ENCODE measurements around the gene MACROD2. TPM values are rescaled to one million over a fixed set of nuclear protein-coding genes. Genes with fewer than 3 reads are reported as not detected.
A peak's percentile ranks its signal among the peaks of the same experiment; 100 is the strongest.

Gene MACROD2
- total RNA-seq, 1 donor from 2014 or later = 0.23 TPM

DNA sequence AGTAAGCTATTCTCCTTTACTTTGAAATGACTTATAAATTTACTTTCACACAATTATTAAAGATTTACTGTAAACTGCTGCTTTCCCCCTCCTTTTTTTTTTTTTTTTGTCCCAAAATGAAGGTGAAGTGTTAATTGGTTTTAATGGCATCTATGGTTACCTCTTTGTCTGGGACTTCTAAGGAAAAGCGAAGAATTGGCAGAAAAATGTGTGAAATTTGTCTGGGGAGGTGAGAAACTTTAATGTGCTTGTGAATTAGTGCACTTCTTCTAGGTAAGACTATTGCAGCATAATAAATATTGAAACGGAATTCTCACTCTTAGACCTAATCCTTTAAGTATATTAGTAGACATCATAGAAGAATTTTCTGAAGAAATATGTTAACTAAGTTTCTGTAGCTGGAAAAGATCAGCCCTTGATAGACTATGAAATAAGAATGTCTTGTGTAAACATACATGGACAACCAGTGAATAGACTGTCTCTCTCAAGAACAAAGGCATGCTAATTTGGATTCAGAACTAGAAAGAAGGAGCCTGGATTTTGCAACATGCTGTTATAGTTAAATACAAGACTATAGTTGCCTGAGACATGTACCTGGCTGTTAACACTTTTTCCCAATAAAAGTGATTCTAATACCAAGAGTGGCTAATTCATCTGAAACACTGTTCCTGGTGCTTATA lies 318.2 kb downstream of the MACROD2 start:
- no peak overlapping the region for H3K4me3 ChIP-seq (ENCODE audit: low read depth, low read length)
- TF ChIP-seq, protein P1, sequence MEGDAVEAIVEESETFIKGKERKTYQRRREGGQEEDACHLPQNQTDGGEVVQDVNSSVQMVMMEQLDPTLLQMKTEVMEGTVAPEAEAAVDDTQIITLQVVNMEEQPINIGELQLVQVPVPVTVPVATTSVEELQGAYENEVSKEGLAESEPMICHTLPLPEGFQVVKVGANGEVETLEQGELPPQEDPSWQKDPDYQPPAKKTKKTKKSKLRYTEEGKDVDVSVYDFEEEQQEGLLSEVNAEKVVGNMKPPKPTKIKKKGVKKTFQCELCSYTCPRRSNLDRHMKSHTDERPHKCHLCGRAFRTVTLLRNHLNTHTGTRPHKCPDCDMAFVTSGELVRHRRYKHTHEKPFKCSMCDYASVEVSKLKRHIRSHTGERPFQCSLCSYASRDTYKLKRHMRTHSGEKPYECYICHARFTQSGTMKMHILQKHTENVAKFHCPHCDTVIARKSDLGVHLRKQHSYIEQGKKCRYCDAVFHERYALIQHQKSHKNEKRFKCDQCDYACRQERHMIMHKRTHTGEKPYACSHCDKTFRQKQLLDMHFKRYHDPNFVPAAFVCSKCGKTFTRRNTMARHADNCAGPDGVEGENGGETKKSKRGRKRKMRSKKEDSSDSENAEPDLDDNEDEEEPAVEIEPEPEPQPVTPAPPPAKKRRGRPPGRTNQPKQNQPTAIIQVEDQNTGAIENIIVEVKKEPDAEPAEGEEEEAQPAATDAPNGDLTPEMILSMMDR (conservative IDR thresholded peaks at IDR 0.05; ENCODE audit: low read depth, low read length) = no peak
- DNase-seq (ENCODE audit: low read depth) = no peak

DNA sequence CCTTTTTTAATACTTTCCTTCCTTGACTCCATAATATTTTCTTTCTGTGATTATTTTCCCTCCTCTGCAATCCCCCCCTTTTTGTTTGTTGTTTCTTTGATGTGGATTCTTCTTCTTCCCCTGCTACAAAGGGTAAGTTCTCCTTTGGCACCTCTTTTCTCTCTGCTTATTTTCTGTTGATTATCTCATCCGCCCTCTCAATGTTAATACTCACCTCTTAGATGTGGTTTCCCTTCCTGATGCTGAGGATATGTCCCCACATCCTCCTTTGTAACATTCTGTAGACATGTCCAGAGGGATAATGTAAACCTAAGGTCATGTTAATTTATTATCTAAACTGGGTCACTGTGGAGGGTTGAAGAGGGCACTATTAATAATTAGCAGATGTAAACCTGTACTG lies 324.4 kb downstream of the MACROD2 start:
- no peak for DNase-seq (ENCODE audit: low read depth)
- TF ChIP-seq, protein P1 (conservative IDR thresholded peaks at IDR 0.05; ENCODE audit: low read depth, low read length) = no peak
- no peak overlapping the region for H3K4me3 ChIP-seq (ENCODE audit: low read depth, low read length)

DNA sequence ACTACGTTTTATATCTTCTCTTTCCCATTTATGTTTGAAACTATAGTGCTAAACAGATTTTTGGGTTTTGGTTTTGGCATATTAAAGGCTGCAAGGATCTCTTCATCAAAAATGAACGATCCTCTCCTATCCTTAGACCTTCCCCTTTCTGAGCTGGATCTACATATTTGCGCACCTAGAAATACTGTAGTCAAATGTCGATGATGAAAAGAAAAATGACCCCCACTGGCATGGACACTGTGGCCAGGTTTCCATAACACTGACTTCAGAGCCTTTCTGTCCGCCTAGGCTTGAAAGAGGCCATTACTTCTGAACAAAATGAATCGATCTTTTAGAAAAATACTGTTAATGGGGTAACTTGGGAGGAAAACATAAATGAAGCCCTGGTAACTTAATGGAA lies 336.3 kb downstream of the MACROD2 start:
- TF ChIP-seq, protein P1 (conservative IDR thresholded peaks at IDR 0.05; ENCODE audit: low read depth, low read length) = no peak
- DNase-seq (ENCODE audit: low read depth) = no peak
- H3K4me3 ChIP-seq (ENCODE audit: low read depth, low read length) = peak overlapping the region; percentile 46

DNA sequence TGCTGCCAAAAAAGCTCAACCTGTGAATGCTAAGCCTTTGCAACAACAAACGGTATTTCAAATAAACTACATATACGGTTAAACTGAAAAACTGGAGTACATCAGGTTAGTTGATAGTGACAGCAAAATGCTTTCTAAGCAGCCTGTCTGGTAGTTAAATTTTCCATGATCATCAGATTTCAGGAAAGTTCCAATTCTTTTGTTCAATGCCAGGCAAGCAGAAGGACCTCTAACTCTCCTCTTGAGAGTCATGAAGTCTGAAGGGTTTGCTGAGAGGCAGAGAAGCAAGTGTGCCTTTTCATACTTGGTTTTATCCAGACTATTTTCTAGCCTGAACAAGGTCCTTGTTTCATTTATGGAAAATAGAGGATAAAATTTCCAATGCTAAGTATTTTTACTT lies 337.6 kb downstream of the MACROD2 start:
- H3K4me3 ChIP-seq (ENCODE audit: low read depth, low read length) = peak overlapping the region; percentile 86
- no peak for DNase-seq (ENCODE audit: low read depth)

DNA sequence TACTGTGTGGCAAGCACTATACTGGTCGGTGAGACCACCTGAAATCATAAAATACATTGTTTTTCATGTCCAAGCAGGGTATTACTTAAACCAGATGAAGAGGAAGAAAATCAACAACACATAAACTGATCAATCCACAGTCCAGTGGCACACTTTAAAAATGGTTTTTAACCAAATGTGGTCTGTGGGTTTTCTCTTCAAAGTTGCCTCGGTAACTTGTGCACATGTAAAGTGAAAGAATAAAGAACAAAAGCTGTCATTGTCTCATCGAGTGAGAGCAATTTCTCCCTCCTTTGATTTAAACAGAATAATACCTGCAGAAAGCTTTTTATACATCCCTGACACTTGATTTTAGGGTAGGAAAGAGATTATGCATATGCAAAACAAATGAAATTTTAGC lies 338.4 kb downstream of the MACROD2 start:
- TF ChIP-seq, protein P1 (conservative IDR thresholded peaks at IDR 0.05; ENCODE audit: low read depth, low read length) = no peak
- no peak for DNase-seq (ENCODE audit: low read depth)
- peak overlapping the region; percentile 86 for H3K4me3 ChIP-seq (ENCODE audit: low read depth, low read length)

More for the DNA sequence above, 337.6 kb downstream of the MACROD2 start:
- TF ChIP-seq, protein P1 (conservative IDR thresholded peaks at IDR 0.05; ENCODE audit: low read depth, low read length) = no peak

DNA sequence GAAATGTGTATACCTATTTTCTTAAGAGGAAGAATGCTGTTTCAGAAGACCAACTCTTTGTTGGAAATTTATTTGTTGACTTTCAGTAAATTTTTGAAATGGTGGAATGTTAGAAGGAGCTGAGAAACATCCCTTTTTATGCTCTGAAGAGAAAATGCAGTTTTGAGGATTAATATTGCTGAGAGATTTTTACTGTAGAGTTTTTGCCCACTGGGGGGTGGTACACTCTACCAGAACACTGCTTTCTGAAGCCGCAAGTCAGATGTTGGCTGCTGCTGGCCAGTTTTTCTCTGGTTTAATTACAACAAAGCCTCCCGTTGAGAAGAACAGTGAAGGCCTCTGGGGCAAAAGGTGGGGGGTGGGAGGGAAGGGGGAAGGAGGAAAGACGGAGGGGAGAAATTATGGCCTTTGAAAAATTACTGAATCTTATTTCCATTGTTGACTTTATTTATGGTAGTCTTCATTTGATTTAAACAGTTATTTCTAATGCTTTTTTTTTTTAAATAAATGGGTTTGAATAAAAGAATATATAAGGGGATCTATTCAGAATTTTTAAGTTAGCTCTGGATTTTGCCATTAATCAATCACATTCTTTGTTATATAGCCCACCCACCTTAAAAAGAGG lies 339.1 kb downstream of the MACROD2 start:
- TF ChIP-seq, protein P1 (conservative IDR thresholded peaks at IDR 0.05; ENCODE audit: low read depth, low read length) = peak; percentile 70
- no peak for DNase-seq (ENCODE audit: low read depth)
- H3K4me3 ChIP-seq (ENCODE audit: low read depth, low read length) = peak overlapping the region; percentile 86

DNA sequence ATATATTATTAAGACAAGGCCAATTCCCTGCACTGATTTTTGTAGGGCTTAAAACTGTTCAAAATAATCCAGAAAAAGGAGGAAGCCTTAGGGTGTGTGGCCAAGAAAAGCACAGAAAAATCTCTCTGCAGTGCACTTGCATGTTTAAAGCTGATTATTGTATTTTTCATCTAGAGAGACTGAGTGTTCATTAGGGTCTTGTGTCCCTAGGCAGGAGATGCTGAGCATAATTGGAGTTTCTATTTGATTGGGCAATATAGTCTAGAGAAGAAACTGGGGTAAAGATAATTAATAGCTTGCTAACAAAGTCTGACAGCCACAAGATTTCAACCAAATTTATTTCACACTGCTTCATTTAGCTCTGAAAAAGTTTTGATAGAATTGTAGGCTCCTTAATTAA lies 339.7 kb downstream of the MACROD2 start:
- TF ChIP-seq, protein P1 (conservative IDR thresholded peaks at IDR 0.05; ENCODE audit: low read depth, low read length) = no peak
- peak overlapping the region; percentile 86 for H3K4me3 ChIP-seq (ENCODE audit: low read depth, low read length)
- no peak for DNase-seq (ENCODE audit: low read depth)

Measured in epithelial cell of proximal tubule (primary cell).